Neuronal stem cell (in vitro differentiated cells): Measurements from ENCODE around the gene HDDC3.

Experiments
- DNase-seq: peaks from one replicate; pipeline ENCODE4 v3.0.0-alpha.2; 2013; ENCODE audit warnings: low spot score
- H2AFZ ChIP-seq: one replicate; pipeline ENCODE4 v1.6.1; 2013; ENCODE audit warnings: mild to moderate bottlenecking, low read length, inconsistent platforms
- H2AK5ac ChIP-seq: 2 replicates; pipeline ENCODE4 v1.6.1; 2013; ENCODE audit warnings: low read depth, mild to moderate bottlenecking, inconsistent platforms, low read length, moderate library complexity, mixed read lengths
- H2BK120ac ChIP-seq: 2 replicates; pipeline ENCODE4 v1.6.1; 2013; ENCODE audit warnings: low read depth, mild to moderate bottlenecking, inconsistent platforms, low read length, moderate library complexity, mixed read lengths
- H2BK12ac ChIP-seq: one replicate; pipeline ENCODE4 v1.6.1; 2013; ENCODE audit warnings: low read length, inconsistent platforms
- H2BK15ac ChIP-seq: 2 replicates; pipeline ENCODE4 v1.6.1; 2013; ENCODE audit warnings: mild to moderate bottlenecking, low read length, inconsistent platforms, mixed read lengths
- H2BK5ac ChIP-seq: one replicate; pipeline ENCODE4 v1.6.1; 2013; ENCODE audit warnings: inconsistent platforms, mild to moderate bottlenecking, low read length, moderate library complexity
- H3K14ac ChIP-seq: one replicate; pipeline ENCODE4 v1.6.1; 2013; ENCODE audit warnings: low read length, inconsistent platforms
- H3K18ac ChIP-seq: 2 replicates; pipeline ENCODE4 v1.6.1; 2013; ENCODE audit warnings: low read length, inconsistent platforms
- H3K23ac ChIP-seq: 2 replicates; pipeline ENCODE4 v1.6.1; 2013; ENCODE audit warnings: low read depth, mild to moderate bottlenecking, mixed read lengths, low read length, inconsistent platforms; ENCODE audit not compliant: poor library complexity
- H3K27ac ChIP-seq: replicated peaks from 3 replicates; pipeline ENCODE4 v1.5.1; 2013; ENCODE audit warnings: low read length, inconsistent platforms
- H3K27me3 ChIP-seq, 3 experiments: 2 replicates each; pipeline ENCODE4 v1.6.1; 2013; ENCODE audit warnings: low read length in 3 of 3, mild to moderate bottlenecking in 2 of 3, inconsistent platforms in 1 of 3, low read depth in 1 of 3, mixed read lengths in 1 of 3, moderate library complexity in 1 of 3; ENCODE audit not compliant: control insufficient read depth in 3 of 3, insufficient read depth in 3 of 3
- H3K36me3 ChIP-seq, 2 donors: replicated peaks in 1 of 2; 2 replicates each; pipeline ENCODE4 v1.6.1; 2013; ENCODE audit warnings: low read length in 2 of 2; ENCODE audit not compliant: control insufficient read depth in 2 of 2, insufficient read depth in 2 of 2
- H3K4ac ChIP-seq: 2 replicates; pipeline ENCODE4 v1.6.1; 2013; ENCODE audit warnings: inconsistent platforms, mild to moderate bottlenecking, low read length, moderate library complexity
- H3K4me1 ChIP-seq, 2 donors: 1 replicate in 1 of 2; 2 replicates in 1 of 2; pipeline ENCODE4 v1.6.1; 2013; ENCODE audit warnings: low read length in 2 of 2, low read depth in 1 of 2; ENCODE audit not compliant: control insufficient read depth in 2 of 2, insufficient read depth in 1 of 2
- H3K4me2 ChIP-seq: one replicate; pipeline ENCODE4 v1.6.1; 2013; ENCODE audit warnings: mild to moderate bottlenecking, low read length, inconsistent platforms; ENCODE audit not compliant: insufficient read depth, poor library complexity, severe bottlenecking
- H3K4me3 ChIP-seq, 2 donors: 2 replicates each; pipeline ENCODE4 v1.5.1; 2013; ENCODE audit warnings: low read length in 2 of 2, mild to moderate bottlenecking in 2 of 2, inconsistent platforms in 1 of 2, moderate library complexity in 1 of 2
- H3K79me1 ChIP-seq: one replicate; pipeline ENCODE4 v1.6.1; 2013; ENCODE audit warnings: low read depth, mild to moderate bottlenecking, inconsistent platforms, low read length, moderate library complexity
- H3K9ac ChIP-seq: one replicate; pipeline ENCODE4 v1.6.1; 2013; ENCODE audit warnings: mild to moderate bottlenecking, low read depth, low read length, inconsistent platforms; ENCODE audit not compliant: poor library complexity
- H3K9me3 ChIP-seq, 2 donors: replicated peaks in 1 of 2; 2 replicates each; pipeline versions ENCODE3 to v1.6.1; 2013; ENCODE audit warnings: low read length in 2 of 2, mild to moderate bottlenecking in 2 of 2, inconsistent platforms in 1 of 2, low read depth in 1 of 2, mixed read lengths in 1 of 2, moderate library complexity in 1 of 2; ENCODE audit not compliant: control insufficient read depth in 2 of 2, insufficient read depth in 1 of 2
- H4K8ac ChIP-seq: one replicate; pipeline ENCODE4 v1.6.1; 2013; ENCODE audit warnings: low read depth, mild to moderate bottlenecking, inconsistent platforms, low read length, moderate library complexity
- H4K91ac ChIP-seq: one replicate; pipeline ENCODE4 v1.6.1; 2013; ENCODE audit warnings: low read length, low read depth, mild to moderate bottlenecking, inconsistent platforms; ENCODE audit not compliant: poor library complexity
- WGBS, 2 donors: extraction: QIAGEN DNeasy Blood & Tissue Kit; methylation state at CpG; one replicate each; pipeline ENCODE4 v1.1.7; 2013; ENCODE audit warnings: missing lambda C conversion rate in 2 of 2, mixed read lengths in 1 of 2; ENCODE audit not compliant: insufficient read length in 2 of 2, insufficient replicate concordance in 1 of 2; ENCODE audit errors: extremely low coverage in 2 of 2; 5-methylcytosine and 5-hydroxymethylcytosine counted together

The HDDC3 gene

DNA sequence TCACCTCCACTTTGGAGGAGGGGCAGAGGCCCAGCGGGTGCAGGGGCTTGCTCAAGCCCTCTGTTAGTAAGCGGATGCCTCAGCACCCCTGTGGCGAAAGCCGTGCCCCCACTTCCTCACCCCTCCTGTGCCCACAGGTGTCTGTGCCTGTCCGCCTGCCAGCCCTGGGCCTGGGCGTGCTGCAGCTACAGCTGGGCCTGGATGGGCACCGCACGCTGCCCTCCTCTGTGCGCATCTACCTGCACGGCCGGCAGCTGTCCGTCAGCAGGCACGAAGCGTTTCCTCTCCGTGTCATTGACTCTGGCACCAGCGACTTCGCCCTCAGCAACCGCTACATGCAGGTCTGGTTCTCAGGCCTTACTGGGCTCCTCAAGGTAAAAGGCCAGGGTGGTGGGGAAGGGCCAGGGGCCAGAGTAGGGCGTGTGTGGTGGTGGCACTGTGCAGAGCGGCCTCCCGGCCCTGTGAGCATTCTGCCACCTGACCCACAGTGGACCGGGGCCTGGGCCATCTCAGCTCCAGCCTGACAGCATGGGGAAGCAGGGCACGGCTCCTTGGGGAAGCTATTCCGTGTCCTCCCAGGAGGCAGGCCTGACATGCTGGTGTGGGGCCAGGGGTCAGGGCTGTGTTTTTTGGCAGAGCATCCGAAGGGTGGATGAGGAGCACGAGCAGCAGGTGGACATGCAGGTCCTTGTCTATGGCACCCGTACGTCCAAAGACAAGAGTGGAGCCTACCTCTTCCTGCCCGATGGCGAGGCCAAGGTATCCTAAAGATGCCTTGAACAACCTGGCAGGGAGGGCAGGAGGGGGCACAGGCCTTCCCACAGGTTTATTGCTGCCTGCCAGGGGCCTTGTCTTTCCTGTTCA lies 20.2 kb downstream of the HDDC3 start:
- no peak overlapping the region for H3K4me3 ChIP-seq
- peak overlapping the region; percentile 72 for H2BK120ac ChIP-seq
- H2AFZ ChIP-seq = no peak overlapping the region
- no peak overlapping the region for H4K8ac ChIP-seq
- peak overlapping the region; percentile 38 for H3K9ac ChIP-seq
- H3K18ac ChIP-seq = no peak overlapping the region
- H2AK5ac ChIP-seq = no peak overlapping the region
- no peak overlapping the region for H4K91ac ChIP-seq
- no peak for DNase-seq
- H3K23ac ChIP-seq = peak overlapping the region; percentile 65
- H3K4ac ChIP-seq = no peak overlapping the region
- H2BK12ac ChIP-seq = no peak overlapping the region
- H3K4me2 ChIP-seq = no peak overlapping the region
- H2BK5ac ChIP-seq = no peak overlapping the region
- H2BK15ac ChIP-seq = no peak overlapping the region
- WGBS, 2 donors = no CpG with 5 or more reads among the region's 30 CpGs
- no peak overlapping the region for H3K14ac ChIP-seq
- H3K9me3 ChIP-seq = no peaks in the 10 kb centered on the region
- no peak overlapping the region for H3K27ac ChIP-seq
- H3K27me3 ChIP-seq = no peaks in the 10 kb centered on the region
- peaks cover 57 to 94% of the 10 kb centered on the region in 2 donors for H3K36me3 ChIP-seq
- no peaks in the 10 kb centered on the region for H3K4me1 ChIP-seq
- H3K79me1 ChIP-seq = no peaks in the 10 kb centered on the region

GRCh38 chr15:90911302-90911623 lies 21.1 kb downstream of the HDDC3 start:
- no CpG with 5 or more reads among the region's 19 CpGs for WGBS, 2 donors
- Histone ChIP-seq H3K27me3 (no peaks in the 10 kb centered on the region), H3K23ac (peak overlapping the region; percentile 20), H2AFZ (no peak overlapping the region), H3K18ac (no peak overlapping the region), H3K79me1 (no peaks in the 10 kb centered on the region), H3K27ac (no peak overlapping the region), H3K4me1 (no peaks in the 10 kb centered on the region), H2BK12ac (no peak overlapping the region), H3K4me3 (no peak overlapping the region), H3K9ac (peak overlapping the region; percentile 44), H3K14ac (no peak overlapping the region), H2BK5ac (peak overlapping the region; percentile 13), H4K91ac (no peak overlapping the region), H2BK120ac (no peak overlapping the region), H3K4me2 (no peak overlapping the region), H3K9me3 (no peaks in the 10 kb centered on the region), H2BK15ac (no peak overlapping the region), H4K8ac (no peak overlapping the region), H3K36me3 (peaks cover 58 to 94% of the 10 kb centered on the region in 2 donors), H3K4ac (no peak overlapping the region), H2AK5ac (no peak overlapping the region)
- DNase-seq = no peak

DNA sequence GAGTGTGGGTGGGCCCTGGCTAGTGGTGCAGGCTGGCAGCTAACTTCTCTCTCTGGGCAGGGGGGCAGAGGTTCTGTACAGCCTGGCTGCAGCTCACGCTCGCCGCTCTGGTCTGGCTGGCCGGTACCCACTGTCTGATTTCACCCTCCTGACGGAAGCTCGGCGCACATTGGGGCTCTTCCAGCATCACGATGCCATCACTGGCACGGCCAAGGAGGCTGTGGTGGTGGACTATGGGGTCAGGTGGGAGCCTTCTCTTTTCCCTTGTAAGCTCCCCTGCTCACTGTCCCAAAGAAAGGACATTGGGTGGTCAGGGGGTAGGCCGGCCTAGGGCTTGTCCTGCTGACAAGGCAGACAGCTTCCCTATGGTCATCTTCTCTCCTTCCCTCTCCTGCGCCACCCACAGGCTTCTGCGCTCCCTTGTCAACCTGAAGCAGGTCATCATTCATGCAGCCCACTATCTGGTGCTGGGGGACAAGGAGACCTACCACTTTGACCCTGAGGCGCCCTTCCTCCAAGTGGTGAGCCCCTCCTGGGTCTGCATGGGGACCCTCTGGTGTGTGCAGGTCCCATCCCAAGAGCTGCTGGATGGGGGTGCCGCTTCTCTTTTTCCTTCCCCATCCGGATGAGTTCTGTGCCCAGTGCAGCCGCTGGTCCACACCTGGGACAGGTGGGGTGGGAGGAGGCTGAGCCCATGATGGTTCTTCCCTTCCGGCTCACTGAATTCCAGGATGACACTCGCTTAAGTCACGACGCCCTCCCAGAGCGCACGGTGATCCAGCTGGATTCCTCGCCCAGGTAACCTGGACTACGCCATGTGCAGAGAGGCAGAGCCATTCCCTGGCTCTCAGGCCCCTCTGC lies 21.7 kb downstream of the HDDC3 start:
- no CpG with 5 or more reads among the region's 24 CpGs for WGBS, 2 donors

GRCh38 chr15:90909976-90910375 lies 22.4 kb downstream of the HDDC3 start:
- no peak overlapping the region for H2BK15ac ChIP-seq
- no peak overlapping the region for H2BK120ac ChIP-seq
- H3K4me2 ChIP-seq = no peak overlapping the region
- H2AK5ac ChIP-seq = no peak overlapping the region
- H3K23ac ChIP-seq = no peak overlapping the region
- no CpG with 5 or more reads among the region's 8 CpGs for WGBS, 2 donors
- H4K8ac ChIP-seq = no peak overlapping the region
- H3K36me3 ChIP-seq = peaks cover 64 to 94% of the 10 kb centered on the region in 2 donors
- H3K27ac ChIP-seq = no peak overlapping the region
- no peak overlapping the region for H3K4me3 ChIP-seq
- no peak overlapping the region for H2BK5ac ChIP-seq
- H2BK12ac ChIP-seq = no peak overlapping the region
- H2AFZ ChIP-seq = no peak overlapping the region
- no peaks in the 10 kb centered on the region for H3K27me3 ChIP-seq
- H3K14ac ChIP-seq = no peak overlapping the region
- H3K18ac ChIP-seq = no peak overlapping the region
- H3K9ac ChIP-seq = no peak overlapping the region
- DNase-seq = no peak
- no peaks in the 10 kb centered on the region for H3K79me1 ChIP-seq
- no peaks in the 10 kb centered on the region for H3K4me1 ChIP-seq
- H3K4ac ChIP-seq = no peak overlapping the region
- H3K9me3 ChIP-seq = no peaks in the 10 kb centered on the region
- H4K91ac ChIP-seq = no peak overlapping the region

More for the DNA sequence above, 21.7 kb downstream of the HDDC3 start:
- H4K91ac ChIP-seq = no peak overlapping the region
- no peak for DNase-seq
- no peaks in the 10 kb centered on the region for H3K79me1 ChIP-seq
- H2BK12ac ChIP-seq = no peak overlapping the region
- H3K4me3 ChIP-seq = no peak overlapping the region
- no peaks in the 10 kb centered on the region for H3K27me3 ChIP-seq
- H3K14ac ChIP-seq = no peak overlapping the region
- H2AK5ac ChIP-seq = no peak overlapping the region
- H2BK120ac ChIP-seq = no peak overlapping the region
- no peak overlapping the region for H3K4ac ChIP-seq
- no peak overlapping the region for H3K4me2 ChIP-seq
- no peak overlapping the region for H4K8ac ChIP-seq
- peak overlapping the region; percentile 24 for H2BK5ac ChIP-seq
- H3K4me1 ChIP-seq = no peaks in the 10 kb centered on the region
- no peak overlapping the region for H2BK15ac ChIP-seq
- H2AFZ ChIP-seq = no peak overlapping the region
- H3K18ac ChIP-seq = no peak overlapping the region
- peaks cover 64 to 94% of the 10 kb centered on the region in 2 donors for H3K36me3 ChIP-seq
- H3K9ac ChIP-seq = peak overlapping the region; percentile 21
- peak overlapping the region; percentile 20 for H3K23ac ChIP-seq
- H3K27ac ChIP-seq = no peak overlapping the region
- no peaks in the 10 kb centered on the region for H3K9me3 ChIP-seq
